ENCODE results near the gene NUP214. TPM values are rescaled to one million over a fixed set of nuclear protein-coding genes. Genes with fewer than 3 reads are reported as not detected.

The NUP214 gene
- total and polyA plus RNA-seq, 2 of the 8 experiments (the other 6 are each of a cell fraction or from before 2014, with no cell fraction given): 28.6 to 50.2 TPM

GRCh38 chr9:131259432-131259898, 134.1 kb downstream of the NUP214 start (continued):
- TF ChIP-seq CHD7 (IDR thresholded peaks at IDR 0.05; ENCODE audit: insufficient replicate concordance, low read length) (no peak), EZH2 (IDR thresholded peaks at IDR 0.05; ENCODE audit: low read depth, low read length, severe bottlenecking) (no peak), SP1 (IDR thresholded peaks at IDR 0.05; ENCODE audit: low read depth, low read length) (no peak), POU5F1 (IDR thresholded peaks at IDR 0.05; ENCODE audit: low read depth, low read length) (no peak), KDM1A (IDR thresholded peaks at IDR 0.05; ENCODE audit: borderline replicate concordance, low read length) (no peak), TAF1 (IDR thresholded peaks at IDR 0.05; ENCODE audit: low read depth, low read length) (no peak), SP4 (IDR thresholded peaks at IDR 0.05; ENCODE audit: low read length) (no peak), NANOG (IDR thresholded peaks at IDR 0.05; ENCODE audit: insufficient read depth, low read depth, low read length, poor library complexity, severe bottlenecking) (no peak), CBX5 (IDR thresholded peaks at IDR 0.05; ENCODE audit: low read depth, low read length) (no peak), CBX8 (IDR thresholded peaks at IDR 0.05; ENCODE audit: borderline replicate concordance, low read depth, low read length) (no peak), EGR1 (IDR thresholded peaks at IDR 0.05; ENCODE audit: borderline replicate concordance, low read depth, low read length) (no peak), RNF2 (IDR thresholded peaks at IDR 0.05; ENCODE audit: borderline replicate concordance, low read depth, low read length, missing control alignments, poor library complexity, severe bottlenecking) (no peak)

All from H1 (cell line).